Smooth muscle cell (in vitro differentiated cells): Measurements from ENCODE around the gene IGSF3. TPM values are rescaled to one million over a fixed set of nuclear protein-coding genes. Genes with fewer than 3 reads are reported as not detected.

ENCODE experiments used
- DNase-seq: peaks from one replicate; lab custom pipeline; 2025; ENCODE audit not compliant: unreplicated experiment; lab: John Stamatoyannopoulos, UW
- H2AFZ ChIP-seq: fragments of 200-600 bp; sonication (generic); 2 replicates; pipeline ENCODE4 v1.6.0; 2016; ENCODE audit warnings: antibody characterized with exemption, low read depth, mild to moderate bottlenecking
- H3F3A ChIP-seq: fragments of 200-600 bp; sonication (generic); 2 replicates; pipeline ENCODE4 v1.6.0; 2017; ENCODE audit warnings: antibody characterized with exemption, low read depth
- H3K27ac ChIP-seq: fragments of 200-600 bp; sonication (generic); 2 replicates; pipeline ENCODE4 v1.5.1; 2016; ENCODE audit warnings: low read depth, mild to moderate bottlenecking
- H3K27me3 ChIP-seq: fragments of 200-600 bp; sonication (generic); 2 replicates; pipeline ENCODE4 v1.6.1; 2016; ENCODE audit warnings: low read depth, mild to moderate bottlenecking
- H3K36me3 ChIP-seq: fragments of 200-600 bp; sonication (generic); 2 replicates; pipeline ENCODE4 v1.5.1; 2016; ENCODE audit warnings: low read depth
- H3K4me1 ChIP-seq: fragments of 200-600 bp; sonication (generic); 2 replicates; pipeline ENCODE4 v1.5.1; 2016; ENCODE audit warnings: low read depth
- H3K4me2 ChIP-seq: fragments of 200-600 bp; sonication (generic); 2 replicates; pipeline ENCODE4 v1.6.0; 2016; ENCODE audit warnings: mild to moderate bottlenecking
- H3K4me3 ChIP-seq: fragments of 200-600 bp; sonication (generic); 2 replicates; pipeline ENCODE4 v1.5.1; 2016; ENCODE audit warnings: mild to moderate bottlenecking
- H3K79me2 ChIP-seq: fragments of 200-600 bp; sonication (generic); 2 replicates; pipeline ENCODE4 v1.6.0; 2016; ENCODE audit warnings: low read depth, mild to moderate bottlenecking
- H3K9ac ChIP-seq: fragments of 200-600 bp; sonication (generic); 2 replicates; pipeline ENCODE4 v1.6.0; 2016; ENCODE audit warnings: low read depth
- H3K9me3 ChIP-seq: fragments of 200-600 bp; sonication (generic); replicated peaks from 2 replicates; pipeline ENCODE4 v1.5.1; 2016; ENCODE audit warnings: low read depth
- H4K20me1 ChIP-seq: fragments of 200-600 bp; sonication (generic); 2 replicates; pipeline ENCODE4 v1.6.0; 2016; ENCODE audit warnings: low read depth
- CTCF ChIP-seq: fragments of 200-600 bp; sonication (generic); IDR thresholded peaks from 2 replicates; pipeline ENCODE4 v1.5.1; 2017; ENCODE audit warnings: borderline replicate concordance, mild to moderate bottlenecking, antibody characterized with exemption; ENCODE audit not compliant: insufficient read depth, poor library complexity, severe bottlenecking
- WGBS: methylation state at CpG from one replicate; pipeline ENCODE4 v1.1.7; 2016; ENCODE audit warnings: low lambda C conversion rate; 5-methylcytosine and 5-hydroxymethylcytosine counted together
- polyA plus RNA-seq: library from polyadenylated mRNA; unstranded; fragments of >200 nt; fragmentation: Nextera tagmentation; extraction: Ambion mirVana; gene quantifications from 2 replicates; pipeline ENCODE4 v1.2.1, GENCODE V29; 2016
- total RNA-seq: library from RNA; depleted of rRNA; stranded (reverse); fragments of >200 nt; gene quantifications from 2 replicates; pipeline ENCODE4 v1.2.3, GENCODE V29; 2014

IGSF3 gene
- total and polyA plus RNA-seq, 2 experiments from 2014 or later = 11.9 to 28.4 TPM

GRCh38 chr1:116580446-116581322 lies 86.8 kb downstream of the IGSF3 start:
- Histone ChIP-seq H3K27ac (no peak overlapping the region), H3K9ac (no peak overlapping the region), H3K4me1 (no peaks in the 10 kb centered on the region), H3K36me3 (no peaks in the 10 kb centered on the region), H3K27me3 (no peaks in the 10 kb centered on the region), H3K4me2 (no peak overlapping the region), H2AFZ (no peak overlapping the region), H3K4me3 (no peak overlapping the region), H3K9me3 (no peaks in the 10 kb centered on the region), H3K79me2 (no peaks in the 10 kb centered on the region), H3F3A (no peaks in the 10 kb centered on the region), H4K20me1 (no peaks in the 10 kb centered on the region)
- DNase-seq = no peak
- no peak for TF ChIP-seq CTCF
- 80% methylated on average over 7 of the region's 7 CpGs for WGBS

GRCh38 chr1:116579259-116579875 lies 88.2 kb downstream of the IGSF3 start:
- Histone ChIP-seq H3K4me1 (peaks cover 6% of the 10 kb centered on the region), H3K27me3 (no peaks in the 10 kb centered on the region)
- 87% methylated on average over 21 of the region's 21 CpGs for WGBS

GRCh38 chr1:116578581-116578980 lies 89.0 kb downstream of the IGSF3 start:
- Histone ChIP-seq H3K27ac (no peak overlapping the region), H3K36me3 (no peaks in the 10 kb centered on the region), H3K9ac (no peak overlapping the region), H3K27me3 (no peaks in the 10 kb centered on the region), H3K9me3 (no peaks in the 10 kb centered on the region), H3F3A (peaks cover 4% of the 10 kb centered on the region), H3K79me2 (no peaks in the 10 kb centered on the region), H3K4me3 (no peak overlapping the region), H4K20me1 (no peaks in the 10 kb centered on the region), H3K4me1 (peaks cover 6% of the 10 kb centered on the region), H3K4me2 (no peak overlapping the region), H2AFZ (no peak overlapping the region)
- 100% methylated on average over 1 of the region's 1 CpG for WGBS
- no peak for TF ChIP-seq CTCF
- no peak for DNase-seq

More at GRCh38 chr1:116579259-116579875, 88.2 kb downstream of the IGSF3 start:
- no peak for DNase-seq
- no peak overlapping the region for H3K4me3 ChIP-seq
- H3K9me3 ChIP-seq = no peaks in the 10 kb centered on the region
- no peak overlapping the region for H2AFZ ChIP-seq
- no peak overlapping the region for H3K9ac ChIP-seq
- no peaks in the 10 kb centered on the region for H3K36me3 ChIP-seq
- TF ChIP-seq CTCF = no peak
- no peaks in the 10 kb centered on the region for H4K20me1 ChIP-seq
- no peaks in the 10 kb centered on the region for H3F3A ChIP-seq
- H3K79me2 ChIP-seq = no peaks in the 10 kb centered on the region
- H3K4me2 ChIP-seq = no peak overlapping the region
- no peak overlapping the region for H3K27ac ChIP-seq
